Kidney (tissue), 14 donors: ENCODE measurements around the gene RBM17. TPM values are rescaled to one million over a fixed set of nuclear protein-coding genes. Genes with fewer than 3 reads are reported as not detected.

Experiments used
- DNase-seq, 5 donors: peaks; one replicate each; pipeline ENCODE4 v3.0.0-alpha.2; 2013 to 2020
- FAIRE-seq: peaks from 2 replicates; lab custom pipeline; 2012; peaks lifted over from hg19 to GRCh38; lab: Jason Lieb, UNC
- H3K27ac ChIP-seq, 2 donors: one replicate each; pipeline ENCODE4 v1.7.0; 2013; ENCODE audit warnings: low read depth in 2 of 2, low read length in 2 of 2, inconsistent platforms in 1 of 2
- H3K27me3 ChIP-seq: one replicate; pipeline ENCODE4 v1.7.1; 2013; ENCODE audit warnings: low read length, inconsistent platforms; ENCODE audit not compliant: control insufficient read depth, insufficient read depth
- H3K36me3 ChIP-seq, 3 donors: one replicate each; pipeline versions ENCODE4 v1.7.0 to v1.7.1; 2013; ENCODE audit warnings: low read length in 3 of 3, control low read depth in 1 of 3, inconsistent platforms in 1 of 3; ENCODE audit not compliant: insufficient read depth in 3 of 3, control insufficient read depth in 2 of 3
- H3K4me1 ChIP-seq, 3 donors: one replicate each; pipeline versions ENCODE4 v1.7.0 to v1.7.1; 2013; ENCODE audit warnings: low read length in 3 of 3, inconsistent platforms in 1 of 3, low read depth in 1 of 3; ENCODE audit not compliant: control insufficient read depth in 2 of 3, insufficient read depth in 2 of 3
- H3K4me3 ChIP-seq, 3 donors: one replicate each; pipeline versions ENCODE4 v1.7.0 to v1.8.1; 2013; ENCODE audit warnings: low read length in 3 of 3, control low read depth in 1 of 3, inconsistent platforms in 1 of 3
- H3K9ac ChIP-seq, 3 donors: one replicate each; pipeline versions ENCODE4 v1.7.0 to v1.7.1; 2013; ENCODE audit warnings: low read length in 3 of 3, control low read depth in 1 of 3, inconsistent platforms in 1 of 3
- H3K9me3 ChIP-seq, 3 donors: one replicate each; pipeline versions ENCODE4 v1.7.0 to v1.7.1; 2013; ENCODE audit warnings: low read length in 3 of 3, control low read depth in 1 of 3, inconsistent platforms in 1 of 3; ENCODE audit not compliant: control insufficient read depth in 2 of 3, insufficient read depth in 1 of 3
- intact Hi-C: fragments of 100-400 bp; cut with DNase I; formaldehyde crosslinking; loops from one replicate; pipeline ENCODE4 v1.11.1; 2022
- polyA plus RNA-seq: library from polyadenylated mRNA; stranded (reverse); fragments of 350-450 nt; fragmentation: Illumina TruSeq; extraction: RNeasy Lipid Tissue Mini Kit (QIAGEN cat#74804); gene quantifications from one replicate; pipeline ENCODE4 v1.2.3, GENCODE V29; 2014; ENCODE audit warnings: low read depth, low replicate concordance; ENCODE audit not compliant: insufficient read depth
- total RNA-seq: library from RNA; stranded (reverse); fragmentation: NEBNext Ultra II Directional; extraction: Animal tissue kit (Norgen Biotek cat#: 25700); gene quantifications from one replicate; pipeline ENCODE4 v1.2.1, GENCODE V29; 2021
- TF ChIP-seq, protein P1 (sequence below): IDR thresholded peaks from 3 replicates; pipeline ENCODE4 v1.5.1; 2012; ENCODE audit warnings: mild to moderate bottlenecking, moderate library complexity, borderline replicate concordance; ENCODE audit not compliant: insufficient read depth; ENCODE audit errors: extremely low read depth
- donor health status: control.
- donor health status: control.
- donor health status: control.
- donor health status: control.
- donor health status: control.
- donor health status: DM: yes; HTN: yes; CAD: no.
- donor health status: Normal renal cell carcinoma (clear cell type).

Gene RBM17
- total and polyA plus RNA-seq, 2 donors from 2014 or later: 46.4 to 91.9 TPM

DNA sequence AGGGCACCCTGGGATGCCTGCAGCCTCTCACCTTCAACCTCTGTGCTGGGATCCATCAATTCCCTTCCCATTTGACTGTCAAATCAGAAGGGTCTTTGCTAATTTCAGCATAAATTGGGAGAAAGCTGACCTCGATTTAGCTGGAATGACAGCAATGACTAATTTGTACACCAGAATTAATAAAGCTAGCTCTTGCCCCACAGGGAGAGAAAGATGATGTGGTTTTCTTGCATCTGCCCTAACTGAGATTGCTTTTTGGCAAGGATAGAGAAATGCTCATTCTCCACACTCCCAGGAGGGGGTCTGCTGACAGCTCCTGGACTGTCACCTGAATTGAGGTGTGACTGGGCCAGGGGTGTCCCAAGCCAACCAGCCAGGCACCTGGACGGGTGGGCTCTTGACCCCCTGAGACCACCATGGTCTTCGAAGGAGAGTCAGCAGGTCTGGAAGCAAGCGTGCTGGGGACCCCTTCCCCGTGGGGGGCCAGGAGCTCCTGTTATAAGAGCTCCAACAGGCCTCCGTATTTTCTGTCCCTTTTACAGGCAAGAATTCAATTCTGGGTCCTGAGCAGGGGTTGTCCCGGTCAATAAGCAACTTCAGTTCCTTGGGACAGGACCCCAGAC, 42.1 kb downstream of the RBM17 start:
- H3K4me1 ChIP-seq: no peaks in the 10 kb centered on the region
- no peak overlapping the region for H3K27ac ChIP-seq
- no peak overlapping the region for H3K4me3 ChIP-seq
- TF ChIP-seq, protein P1, sequence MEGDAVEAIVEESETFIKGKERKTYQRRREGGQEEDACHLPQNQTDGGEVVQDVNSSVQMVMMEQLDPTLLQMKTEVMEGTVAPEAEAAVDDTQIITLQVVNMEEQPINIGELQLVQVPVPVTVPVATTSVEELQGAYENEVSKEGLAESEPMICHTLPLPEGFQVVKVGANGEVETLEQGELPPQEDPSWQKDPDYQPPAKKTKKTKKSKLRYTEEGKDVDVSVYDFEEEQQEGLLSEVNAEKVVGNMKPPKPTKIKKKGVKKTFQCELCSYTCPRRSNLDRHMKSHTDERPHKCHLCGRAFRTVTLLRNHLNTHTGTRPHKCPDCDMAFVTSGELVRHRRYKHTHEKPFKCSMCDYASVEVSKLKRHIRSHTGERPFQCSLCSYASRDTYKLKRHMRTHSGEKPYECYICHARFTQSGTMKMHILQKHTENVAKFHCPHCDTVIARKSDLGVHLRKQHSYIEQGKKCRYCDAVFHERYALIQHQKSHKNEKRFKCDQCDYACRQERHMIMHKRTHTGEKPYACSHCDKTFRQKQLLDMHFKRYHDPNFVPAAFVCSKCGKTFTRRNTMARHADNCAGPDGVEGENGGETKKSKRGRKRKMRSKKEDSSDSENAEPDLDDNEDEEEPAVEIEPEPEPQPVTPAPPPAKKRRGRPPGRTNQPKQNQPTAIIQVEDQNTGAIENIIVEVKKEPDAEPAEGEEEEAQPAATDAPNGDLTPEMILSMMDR: no peak
- H3K36me3 ChIP-seq: no peaks in the 10 kb centered on the region
- FAIRE-seq (no peak), DNase-seq (peak in 1 of 5 donors; percentile 26)
- H3K9ac ChIP-seq: no peak overlapping the region
- H3K9me3 ChIP-seq: no peaks in the 10 kb centered on the region
- intact Hi-C loops: no loop called here
- H3K27me3 ChIP-seq: no peaks in the 10 kb centered on the region

DNA sequence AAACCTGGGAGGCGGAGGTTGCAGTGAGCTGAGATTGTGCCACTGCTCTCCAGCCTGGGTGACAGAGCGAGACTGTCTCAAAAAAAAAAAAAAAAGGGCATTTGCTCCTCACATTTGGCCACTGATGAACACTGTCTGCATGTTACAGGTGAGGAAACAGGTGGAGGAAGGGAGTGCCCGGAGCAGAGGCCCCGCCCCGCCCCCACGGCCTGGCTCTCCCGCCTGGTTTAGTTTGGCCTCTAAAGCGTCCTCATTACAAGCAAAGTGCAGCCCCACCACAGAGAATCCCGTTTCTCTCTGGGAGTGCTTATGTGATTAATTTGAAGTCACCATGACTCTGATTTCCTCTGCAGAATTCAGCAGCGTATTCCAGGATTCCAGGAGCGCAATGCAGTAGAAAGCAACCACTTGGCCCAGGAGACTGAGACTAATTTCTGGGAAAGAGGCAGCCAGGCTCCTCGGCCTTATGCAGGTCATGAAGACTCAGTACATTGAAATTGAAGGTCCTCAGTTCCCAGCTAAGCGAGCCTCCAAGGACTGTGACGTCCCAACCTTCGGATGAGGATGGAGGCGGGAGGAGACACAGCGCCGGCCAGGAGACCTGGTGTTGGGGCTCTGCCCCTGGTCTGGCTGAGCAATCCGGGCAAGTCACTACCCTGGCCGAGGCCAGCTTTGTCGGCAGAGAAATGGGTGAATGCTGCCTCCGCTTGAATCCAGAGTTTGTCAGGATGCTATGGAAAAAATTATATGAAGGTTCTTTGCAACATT, 44.7 kb downstream of the RBM17 start:
- peak in 1 of 5 donors; percentile 56 for DNase-seq
- Histone ChIP-seq H3K27me3 (no peaks in the 10 kb centered on the region), H3K4me1 (no peaks in the 10 kb centered on the region), H3K4me3 (no peak overlapping the region), H3K9me3 (no peaks in the 10 kb centered on the region), H3K36me3 (no peaks in the 10 kb centered on the region), H3K9ac (no peak overlapping the region), H3K27ac (no peak overlapping the region)
- no peak for FAIRE-seq
- TF ChIP-seq, protein P1: no peak
- intact Hi-C loops: no loop called here

DNA sequence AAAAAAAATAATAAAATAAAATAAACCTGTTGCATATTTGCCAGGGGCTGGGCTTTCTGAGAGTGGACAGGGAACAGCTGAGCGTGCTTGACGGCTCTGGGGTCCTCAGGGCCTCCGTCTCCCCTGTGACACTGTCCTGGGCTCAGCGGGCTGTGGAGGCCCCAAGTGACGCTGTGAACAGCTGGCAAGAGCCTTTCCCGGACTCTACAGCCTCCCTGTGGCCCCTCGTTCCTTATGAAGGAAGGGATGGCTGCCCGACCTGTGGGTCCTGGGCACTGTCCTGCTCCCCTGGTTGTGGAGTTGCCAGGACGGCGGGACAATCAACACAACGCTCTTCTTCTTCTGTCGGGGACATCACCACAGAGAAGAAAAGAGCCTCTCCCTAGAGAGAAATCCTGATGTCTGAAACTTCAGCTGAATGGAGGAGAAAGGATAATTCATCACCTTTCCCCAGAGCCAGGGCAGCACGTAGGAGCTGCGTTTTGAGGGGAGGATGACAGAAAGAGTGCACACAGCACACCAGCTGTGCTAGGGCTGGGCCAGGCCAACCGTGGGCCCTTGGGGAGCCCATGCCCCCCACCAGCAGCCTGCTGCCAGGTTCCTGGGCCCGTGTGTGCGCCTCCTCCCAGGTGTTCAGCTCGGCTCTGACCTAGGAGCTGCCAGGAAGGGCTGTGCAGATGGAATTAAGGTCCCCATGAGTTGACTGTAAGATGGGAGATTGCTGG, 45.4 kb downstream of the RBM17 start:
- no peak overlapping the region for H3K4me3 ChIP-seq
- no peak overlapping the region for H3K9ac ChIP-seq
- DNase-seq (peak in 1 of 5 donors; percentile 50), FAIRE-seq (no peak)
- H3K27ac ChIP-seq: no peak overlapping the region
- no peaks in the 10 kb centered on the region for H3K27me3 ChIP-seq
- TF ChIP-seq, protein P1: no peak
- H3K9me3 ChIP-seq: no peaks in the 10 kb centered on the region
- H3K4me1 ChIP-seq: no peaks in the 10 kb centered on the region
- no peaks in the 10 kb centered on the region for H3K36me3 ChIP-seq
- intact Hi-C loops: no loop called here
